MCF 10A (cell line): ENCODE measurements around the gene ARHGEF10L. TPM values are rescaled to one million over a fixed set of nuclear protein-coding genes. Genes with fewer than 3 reads are reported as not detected.

Experiments used
- BruUV-seq: library from RNA; stranded (reverse); fragments of 400-500 nt; replicated peaks from 2 replicates; lab custom pipeline; 2021; lab: Mats Ljungman, UMichigan
- CTCF ChIA-PET: fragments of 300-600 bp; sonication (Branson Sonifier 250); formaldehyde crosslinking; extraction: SDS; loops from one replicate; lab custom pipeline; 2021; ENCODE audit warnings: antibody characterized with exemption, inconsistent platforms; lab: Yijun Ruan, JAX
- POLR2A ChIA-PET: fragments of 300-600, 350-650 bp; sonication (Branson Sonifier 250); formaldehyde crosslinking; extraction: SDS; loops from one replicate; lab custom pipeline; 2020; ENCODE audit warnings: antibody characterized with exemption, inconsistent platforms; lab: Yijun Ruan, JAX
- DNase-seq: peaks from one replicate; pipeline ENCODE4 v3.0.0-alpha.2; 2018; ENCODE audit not compliant: unreplicated experiment
- H3K27ac Mint-ChIP-seq: one replicate; pipeline ENCODE4 v1.8.0; 2022; ENCODE audit warnings: mild to moderate bottlenecking, low read depth, mixed read lengths; ENCODE audit not compliant: unreplicated experiment
- H3K27me3 Mint-ChIP-seq: one replicate; pipeline ENCODE4 v1.8.0; 2022; ENCODE audit warnings: mixed read lengths; ENCODE audit not compliant: insufficient read depth, unreplicated experiment
- H3K36me3 Mint-ChIP-seq: one replicate; pipeline ENCODE4 v1.8.0; 2022; ENCODE audit warnings: mild to moderate bottlenecking, moderate library complexity, mixed read lengths; ENCODE audit not compliant: insufficient read depth, unreplicated experiment
- H3K4me1 Mint-ChIP-seq: one replicate; pipeline ENCODE4 v1.8.0; 2022; ENCODE audit warnings: mixed read lengths; ENCODE audit not compliant: insufficient read depth, unreplicated experiment
- H3K4me3 Mint-ChIP-seq: one replicate; pipeline ENCODE4 v1.8.0; 2022; ENCODE audit warnings: mild to moderate bottlenecking, moderate library complexity, mixed read lengths; ENCODE audit not compliant: unreplicated experiment
- H3K9me3 Mint-ChIP-seq: one replicate; pipeline ENCODE4 v1.8.0; 2022; ENCODE audit warnings: mixed read lengths; ENCODE audit not compliant: unreplicated experiment
- CTCF ChIP-seq: fragments of 200-600 bp; IDR thresholded peaks from one replicate; pipeline ENCODE4 v1.8.0; 2022; ENCODE audit warnings: antibody characterized with exemption, mild to moderate bottlenecking; ENCODE audit not compliant: unreplicated experiment
- intact Hi-C: fragments of 100-400 bp; cut with micrococcal nuclease; formaldehyde crosslinking; loops from 2 replicates; pipeline ENCODE4 v1.14.1; 2022
- total RNA-seq: library from RNA; stranded (reverse); gene quantifications from 2 replicates; pipeline ENCODE4 v1.2.3, GENCODE V29; 2022

ARHGEF10L gene
- total RNA-seq, 1 experiment from 2014 or later, result 5.0 TPM

- DNase-seq, result no peak
- POLR2A ChIA-PET, result no interaction called here
- no TSS peak for BruUV-seq
- Mint-ChIP-seq H3K4me3 (no peak overlapping the region), H3K4me1 (no peaks in the 10 kb centered on the region), H3K36me3 (no peaks in the 10 kb centered on the region), H3K27ac (no peak overlapping the region), H3K27me3 (peaks cover 18% of the 10 kb centered on the region), H3K9me3 (no peaks in the 10 kb centered on the region)
- no peak for TF ChIP-seq CTCF
- intact Hi-C loops, result no loop called here
- CTCF ChIA-PET, result interaction anchor here (0.9 to 1.4 kb wide), 3 partner anchors 18 to 49 kb away, joined by 3 read pairs; no protein-coding TSS in a partner anchor
Observed at GRCh38 chr1:17709981-17710380, 170.5 kb downstream of the ARHGEF10L start.

DNA sequence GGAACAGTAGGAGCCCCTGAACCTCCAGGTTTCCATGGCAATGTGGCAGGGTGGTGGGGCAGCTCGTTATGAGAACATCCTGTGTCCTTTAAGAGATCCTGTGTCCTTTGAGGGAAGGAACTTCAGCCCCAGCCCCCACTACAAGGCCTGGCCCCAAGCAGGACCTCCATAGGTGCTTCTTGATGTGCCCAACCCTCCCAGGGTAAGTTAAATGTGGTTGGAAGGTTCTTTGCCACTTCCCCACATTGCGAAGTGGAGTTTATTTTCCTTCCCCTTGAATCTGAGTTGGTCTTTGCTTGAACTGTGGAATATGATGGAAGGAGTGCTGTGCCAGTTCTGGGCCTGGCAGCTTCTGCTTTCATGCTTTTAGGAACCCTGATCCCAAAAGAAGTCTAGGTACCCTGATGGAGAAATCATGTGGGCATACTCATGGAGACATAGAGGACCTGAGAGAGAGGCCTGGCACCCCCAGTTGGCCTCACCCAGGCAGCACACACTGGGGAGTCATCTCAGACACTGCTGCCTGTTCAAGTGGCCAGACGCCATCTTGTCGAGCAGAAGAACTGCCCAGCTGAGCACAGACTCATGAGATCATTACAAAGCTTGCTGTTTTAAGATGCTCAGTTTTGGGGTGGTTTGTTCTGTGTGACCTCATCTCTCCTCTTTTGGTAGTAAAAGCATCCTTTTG, 171.5 kb downstream of the ARHGEF10L start:
- Mint-ChIP-seq H3K9me3 (no peaks in the 10 kb centered on the region), H3K27me3 (peaks cover 12% of the 10 kb centered on the region), H3K4me1 (no peaks in the 10 kb centered on the region), H3K36me3 (no peaks in the 10 kb centered on the region), H3K27ac (no peak overlapping the region), H3K4me3 (no peak overlapping the region)
- ChIA-PET POLR2A (no interaction called here), CTCF (interaction anchor here (1.0 to 1.4 kb wide), 2 partner anchors 18 to 50 kb away, joined by 3 read pairs; no protein-coding TSS in a partner anchor)
- no peak for TF ChIP-seq CTCF
- no peak for DNase-seq
- no TSS peak for BruUV-seq
- intact Hi-C loops, result no loop called here

GRCh38 chr1:17711577-17711910, 172.0 kb downstream of the ARHGEF10L start:
- Mint-ChIP-seq H3K4me3 (no peak overlapping the region), H3K9me3 (no peaks in the 10 kb centered on the region), H3K27ac (no peak overlapping the region), H3K4me1 (no peaks in the 10 kb centered on the region), H3K36me3 (no peaks in the 10 kb centered on the region), H3K27me3 (peaks cover 12% of the 10 kb centered on the region)
- no peak for TF ChIP-seq CTCF
- CTCF ChIA-PET, result no interaction called here
- intact Hi-C loops, result no loop called here
- POLR2A ChIA-PET, result no interaction called here
- no peak for DNase-seq
- no TSS peak for BruUV-seq

GRCh38 chr1:17711941-17712340, 172.4 kb downstream of the ARHGEF10L start:
- intact Hi-C loops, result no loop called here
- H3K4me1 Mint-ChIP-seq, result no peaks in the 10 kb centered on the region
- no peak for TF ChIP-seq CTCF
- H3K4me3 Mint-ChIP-seq, result no peak overlapping the region
- H3K36me3 Mint-ChIP-seq, result no peaks in the 10 kb centered on the region
- CTCF ChIA-PET, result no interaction called here
- no peak for DNase-seq
- no peaks in the 10 kb centered on the region for H3K9me3 Mint-ChIP-seq
- H3K27me3 Mint-ChIP-seq, result peaks cover 12% of the 10 kb centered on the region
- no peak overlapping the region for H3K27ac Mint-ChIP-seq
- BruUV-seq, result no TSS peak
- POLR2A ChIA-PET, result no interaction called here
